Cardiac fibroblast (primary cell): ENCODE data around the gene BET1L.

Experiments
- DNase-seq, 2 donors: peaks; one replicate each; pipeline versions ENCODE4 v3.0.0 to v3.0.0-alpha.2; 2010; ENCODE audit warnings: low read depth in 2 of 2
- H3K4me3 ChIP-seq, 2 donors: replicated peaks in 1 of 2; 1 replicate in 1 of 2; 2 replicates in 1 of 2; pipeline ENCODE4 v1.5.1; 2011; ENCODE audit warnings: low read depth in 2 of 2, low read length in 2 of 2, mild to moderate bottlenecking in 2 of 2, moderate library complexity in 1 of 2
- CTCF ChIP-seq: IDR thresholded peaks from one replicate; pipeline ENCODE4 v1.5.1; 2011; ENCODE audit warnings: low read depth, mild to moderate bottlenecking, low read length, inconsistent platforms

Gene BET1L

GRCh38 chr11:213111-213510, 5.9 kb upstream of the BET1L start:
- no peak for TF ChIP-seq CTCF
- DNase-seq: no peak
- no peak overlapping the region for H3K4me3 ChIP-seq

DNA sequence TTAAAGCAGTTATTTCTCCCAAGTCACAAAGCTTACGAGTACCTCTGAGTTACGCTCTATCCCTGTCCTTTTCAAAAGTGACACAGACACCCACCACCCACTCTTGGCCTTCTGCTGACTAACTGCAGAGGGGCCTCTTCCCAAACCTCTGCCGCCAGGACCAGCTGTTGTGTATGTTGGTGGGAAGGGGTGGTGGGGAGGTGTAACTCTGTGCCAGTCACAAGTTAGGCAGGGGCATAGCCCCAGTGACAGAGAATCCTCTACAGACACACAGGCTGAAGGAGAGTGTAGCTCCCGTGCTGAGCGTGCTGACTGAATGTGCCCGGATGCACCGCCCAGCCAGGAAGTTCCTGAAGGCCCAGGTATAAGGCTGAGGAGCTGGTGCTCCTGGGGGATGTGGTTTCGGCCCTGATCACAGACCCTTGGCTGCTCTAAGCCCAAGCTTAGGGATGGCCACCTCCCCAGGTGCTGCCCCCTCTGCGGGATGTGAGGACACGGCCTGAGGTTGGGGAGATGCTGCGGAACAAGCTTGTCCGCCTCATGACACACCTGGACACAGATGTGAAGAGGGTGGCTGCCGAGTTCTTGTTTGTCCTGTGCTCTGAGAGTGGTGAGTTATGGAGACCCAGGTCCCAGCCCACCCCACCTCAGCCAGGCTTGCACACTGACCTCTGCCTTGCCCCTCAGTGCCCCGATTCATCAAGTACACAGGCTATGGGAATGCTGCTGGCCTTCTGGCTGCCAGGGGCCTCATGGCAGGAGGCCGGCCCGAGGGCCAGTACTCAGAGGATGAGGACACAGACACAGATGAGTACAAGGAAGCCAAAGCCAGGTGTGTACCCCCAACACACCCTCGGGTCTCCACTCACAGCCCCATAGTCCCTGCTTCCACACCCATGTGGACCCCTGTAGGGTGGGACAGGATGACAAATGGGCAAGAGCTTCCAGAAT, 5.2 kb upstream of the BET1L start:
- no peak for DNase-seq
- no peak for TF ChIP-seq CTCF
- H3K4me3 ChIP-seq: no peak overlapping the region

- no peak for TF ChIP-seq CTCF
- no peak overlapping the region for H3K4me3 ChIP-seq
- DNase-seq: no peak
Measured at GRCh38 chr11:211741-212140, 4.5 kb upstream of the BET1L start.

DNA sequence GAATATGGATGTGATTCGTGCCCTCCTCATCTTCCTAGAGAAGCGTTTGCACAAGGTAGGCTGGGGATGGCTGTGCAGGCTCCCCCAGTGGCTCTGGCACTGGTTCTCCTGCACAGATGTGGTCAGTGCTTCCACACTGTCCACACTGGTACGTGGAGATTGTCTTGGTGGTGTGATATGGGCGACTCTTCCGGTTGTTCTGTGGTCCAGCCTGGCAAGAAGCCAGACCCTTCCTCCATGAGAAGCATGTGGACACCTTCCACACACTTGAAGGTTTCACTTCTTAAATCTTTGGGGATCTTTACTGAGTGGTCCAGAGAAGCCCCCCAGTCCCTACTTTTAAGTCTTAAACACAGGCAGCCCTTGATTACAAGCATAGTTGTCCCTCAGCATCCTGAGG, 4.1 kb upstream of the BET1L start:
- no peak overlapping the region for H3K4me3 ChIP-seq
- no peak for DNase-seq
- TF ChIP-seq CTCF: no peak

DNA sequence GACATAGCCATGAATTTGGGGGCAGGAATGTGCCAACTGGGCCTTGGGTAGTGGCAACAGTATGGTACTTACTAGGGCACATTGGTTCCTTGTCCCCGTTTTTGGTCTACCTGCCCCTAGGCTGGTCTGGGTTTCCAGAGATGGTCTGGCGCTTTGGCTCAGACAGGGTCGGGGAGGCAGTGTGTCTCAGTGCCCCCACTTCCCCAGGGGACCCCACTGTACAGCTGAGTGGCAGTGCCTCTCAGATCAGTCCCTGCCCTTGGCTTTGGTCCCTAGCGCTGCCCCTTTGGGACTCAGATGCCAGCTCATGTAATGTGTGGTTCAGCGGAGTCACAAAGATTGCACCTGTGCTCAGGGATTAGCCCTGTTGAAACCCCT, 3.6 kb upstream of the BET1L start:
- DNase-seq: no peak
- no peak overlapping the region for H3K4me3 ChIP-seq
- no peak for TF ChIP-seq CTCF

- no peak for TF ChIP-seq CTCF
- DNase-seq: peak; percentile 64 to 88
Measured at GRCh38 chr11:210122-210802, 3.1 kb upstream of the BET1L start.

More at GRCh38 chr11:210122-210802, 3.1 kb upstream of the BET1L start:
- peak overlapping the region; percentile 97 to 98 for H3K4me3 ChIP-seq
